ENCODE results near the gene CNTNAP2. TPM values are rescaled to one million over a fixed set of nuclear protein-coding genes. Genes with fewer than 3 reads are reported as not detected.

CNTNAP2 gene
- total and polyA plus RNA-seq, 9 donors = 0.24 to 7.0 (median 1.5) TPM

GRCh38 chr7:146804620-146805019, 688.0 kb downstream of the CNTNAP2 start:
- Histone ChIP-seq H3K27me3 (no peaks in the 10 kb centered on the region), H3K4me1 (ENCODE audit: insufficient read depth) (no peaks in the 10 kb centered on the region), H3K4me3 (no peak overlapping the region), H3K9me3 (peaks cover 0 to 4% of the 10 kb centered on the region in 2 donors), H3K27ac (no peak overlapping the region), H3K36me3 (no peaks in the 10 kb centered on the region)
- intact Hi-C loops (cut with DNase I) = no loop called here
- TF ChIP-seq CTCF (IDR thresholded peaks at IDR 0.05) (no peak), EP300 (IDR thresholded peaks at IDR 0.05) (no peak), POLR2A (IDR thresholded peaks at IDR 0.05) (no peak)
- no peak for DNase-seq
- WGBS, 3 donors = 88 to 100% (median 93%) methylated on average over 1 of the region's 1 CpG

- H3K9me3 ChIP-seq = peaks cover 0 to 4% of the 10 kb centered on the region in 2 donors
- H3K4me1 ChIP-seq (ENCODE audit: insufficient read depth) = no peaks in the 10 kb centered on the region
- WGBS, 3 donors = 92 to 97% (median 95%) methylated on average over 1 of the region's 1 CpG
- H3K27ac ChIP-seq = no peak overlapping the region
- no peak for TF ChIP-seq POLR2A (IDR thresholded peaks at IDR 0.05)
- no peaks in the 10 kb centered on the region for H3K36me3 ChIP-seq
- no peak for DNase-seq
- intact Hi-C loops (cut with DNase I) = no loop called here
- no peak overlapping the region for H3K4me3 ChIP-seq
- H3K27me3 ChIP-seq = no peaks in the 10 kb centered on the region
These were observed 688.5 kb downstream of the CNTNAP2 start for GRCh38 chr7:146805082-146805481.

- Histone ChIP-seq H3K36me3 (no peaks in the 10 kb centered on the region), H3K27me3 (no peaks in the 10 kb centered on the region), H3K9me3 (no peaks in the 10 kb centered on the region), H3K4me1 (ENCODE audit: insufficient read depth) (no peaks in the 10 kb centered on the region), H3K4me3 (no peak overlapping the region), H3K27ac (no peak overlapping the region)
- TF ChIP-seq CTCF (IDR thresholded peaks at IDR 0.05) (no peak), EP300 (IDR thresholded peaks at IDR 0.05) (no peak), POLR2A (IDR thresholded peaks at IDR 0.05) (no peak)
- WGBS, 3 donors = 55 to 58% (median 56%) methylated on average over 2 of the region's 2 CpGs
- DNase-seq = no peak
- intact Hi-C loops (cut with DNase I) = no loop called here
These were observed 709.7 kb downstream of the CNTNAP2 start for GRCh38 chr7:146826329-146826728.

- TF ChIP-seq EP300 (IDR thresholded peaks at IDR 0.05) (no peak), CTCF (IDR thresholded peaks at IDR 0.05) (no peak), POLR2A (IDR thresholded peaks at IDR 0.05) (no peak)
- Histone ChIP-seq H3K4me3 (no peak overlapping the region), H3K27me3 (no peaks in the 10 kb centered on the region), H3K9me3 (no peaks in the 10 kb centered on the region), H3K36me3 (no peaks in the 10 kb centered on the region), H3K4me1 (ENCODE audit: insufficient read depth) (no peaks in the 10 kb centered on the region), H3K27ac (no peak overlapping the region)
- WGBS, 3 donors = 82 to 94% (median 88%) methylated on average over 3 of the region's 3 CpGs
- intact Hi-C loops (cut with DNase I) = no loop called here
- no peak for DNase-seq
These were observed 714.1 kb downstream of the CNTNAP2 start for GRCh38 chr7:146830686-146831085.

- Histone ChIP-seq H3K4me1 (ENCODE audit: insufficient read depth) (no peaks in the 10 kb centered on the region), H3K27me3 (no peaks in the 10 kb centered on the region), H3K27ac (no peak overlapping the region), H3K9me3 (no peaks in the 10 kb centered on the region), H3K36me3 (no peaks in the 10 kb centered on the region), H3K4me3 (no peak overlapping the region)
- DNase-seq = no peak
- WGBS, 3 donors = 80 to 89% (median 85%) methylated on average over 2 of the region's 2 CpGs
- intact Hi-C loops (cut with DNase I) = no loop called here
- TF ChIP-seq POLR2A (IDR thresholded peaks at IDR 0.05) (no peak), CTCF (IDR thresholded peaks at IDR 0.05) (no peak), EP300 (IDR thresholded peaks at IDR 0.05) (no peak)
These were observed 715.3 kb downstream of the CNTNAP2 start for GRCh38 chr7:146831875-146832274.
